Endothelial cell (in vitro differentiated cells): ENCODE results near the gene DIP2C. TPM values are rescaled to one million over a fixed set of nuclear protein-coding genes. Genes with fewer than 3 reads are reported as not detected.

Source experiments
- DNase-seq: peaks from one replicate; pipeline ENCODE4 v3.0.0; 2021; ENCODE audit warnings: low spot score
- H3K27ac Mint-ChIP-seq: one replicate; pipeline ENCODE4 v1.8.0; 2021; ENCODE audit warnings: mixed read lengths, inconsistent platforms; ENCODE audit not compliant: unreplicated experiment
- H3K27me3 Mint-ChIP-seq: one replicate; pipeline ENCODE4 v1.8.0; 2021; ENCODE audit warnings: mild to moderate bottlenecking, moderate library complexity, mixed read lengths, inconsistent platforms; ENCODE audit not compliant: unreplicated experiment
- H3K36me3 Mint-ChIP-seq: one replicate; pipeline ENCODE4 v1.8.0; 2021; ENCODE audit warnings: mild to moderate bottlenecking, low read depth, mixed read lengths, inconsistent platforms; ENCODE audit not compliant: unreplicated experiment
- H3K4me1 Mint-ChIP-seq: one replicate; pipeline ENCODE4 v1.8.0; 2021; ENCODE audit warnings: mild to moderate bottlenecking, mixed read lengths, inconsistent platforms; ENCODE audit not compliant: unreplicated experiment
- H3K4me3 Mint-ChIP-seq: one replicate; pipeline ENCODE4 v1.8.0; 2021; ENCODE audit warnings: mild to moderate bottlenecking, mixed read lengths, inconsistent platforms; ENCODE audit not compliant: unreplicated experiment
- H3K9me3 Mint-ChIP-seq: one replicate; pipeline ENCODE4 v1.8.0; 2021; ENCODE audit warnings: mixed read lengths, inconsistent platforms; ENCODE audit not compliant: unreplicated experiment
- total RNA-seq: library from RNA; stranded (reverse); fragmentation: NEBNext Ultra II Directional; extraction: Animal tissue kit (Norgen Biotek cat#: 25700); gene quantifications from one replicate; pipeline ENCODE4 v1.2.1, GENCODE V29; 2021; ENCODE audit not compliant: unreplicated experiment
- TF ChIP-seq, protein P1 (sequence below): fragments of 200-600 bp; sonication (generic); IDR thresholded peaks from one replicate; pipeline ENCODE4 v1.5.0; 2021; ENCODE audit warnings: antibody characterized with exemption; ENCODE audit not compliant: unreplicated experiment

The DIP2C gene
- total RNA-seq, 1 donor from 2014 or later, result 13.1 TPM

DNA sequence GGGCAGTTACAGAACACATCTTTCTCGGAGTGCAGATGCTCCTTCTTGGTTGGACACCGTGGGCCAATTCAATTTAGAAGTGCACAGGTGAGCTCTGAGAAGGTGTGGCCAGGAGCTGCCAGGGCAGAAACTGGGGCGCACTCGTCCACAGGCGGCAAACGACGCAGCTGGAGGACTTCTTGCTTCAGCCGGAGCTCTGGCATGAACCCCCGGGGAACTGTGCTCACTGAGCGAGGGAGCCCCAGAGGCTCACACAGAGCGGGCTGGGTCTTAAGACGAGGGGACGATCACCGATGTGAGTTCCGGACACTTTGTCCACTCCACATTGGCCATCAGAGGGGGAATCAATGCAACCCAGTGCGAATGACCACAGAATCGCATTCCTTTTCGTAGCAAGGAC lies 413.8 kb downstream of the DIP2C start:
- TF ChIP-seq, protein P1, sequence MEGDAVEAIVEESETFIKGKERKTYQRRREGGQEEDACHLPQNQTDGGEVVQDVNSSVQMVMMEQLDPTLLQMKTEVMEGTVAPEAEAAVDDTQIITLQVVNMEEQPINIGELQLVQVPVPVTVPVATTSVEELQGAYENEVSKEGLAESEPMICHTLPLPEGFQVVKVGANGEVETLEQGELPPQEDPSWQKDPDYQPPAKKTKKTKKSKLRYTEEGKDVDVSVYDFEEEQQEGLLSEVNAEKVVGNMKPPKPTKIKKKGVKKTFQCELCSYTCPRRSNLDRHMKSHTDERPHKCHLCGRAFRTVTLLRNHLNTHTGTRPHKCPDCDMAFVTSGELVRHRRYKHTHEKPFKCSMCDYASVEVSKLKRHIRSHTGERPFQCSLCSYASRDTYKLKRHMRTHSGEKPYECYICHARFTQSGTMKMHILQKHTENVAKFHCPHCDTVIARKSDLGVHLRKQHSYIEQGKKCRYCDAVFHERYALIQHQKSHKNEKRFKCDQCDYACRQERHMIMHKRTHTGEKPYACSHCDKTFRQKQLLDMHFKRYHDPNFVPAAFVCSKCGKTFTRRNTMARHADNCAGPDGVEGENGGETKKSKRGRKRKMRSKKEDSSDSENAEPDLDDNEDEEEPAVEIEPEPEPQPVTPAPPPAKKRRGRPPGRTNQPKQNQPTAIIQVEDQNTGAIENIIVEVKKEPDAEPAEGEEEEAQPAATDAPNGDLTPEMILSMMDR, result no peak
- Mint-ChIP-seq H3K4me3 (no peak overlapping the region), H3K36me3 (peaks cover 13% of the 10 kb centered on the region), H3K4me1 (peaks cover 3% of the 10 kb centered on the region), H3K9me3 (no peaks in the 10 kb centered on the region), H3K27me3 (peaks cover 2% of the 10 kb centered on the region), H3K27ac (no peak overlapping the region)
- DNase-seq, result no peak

DNA sequence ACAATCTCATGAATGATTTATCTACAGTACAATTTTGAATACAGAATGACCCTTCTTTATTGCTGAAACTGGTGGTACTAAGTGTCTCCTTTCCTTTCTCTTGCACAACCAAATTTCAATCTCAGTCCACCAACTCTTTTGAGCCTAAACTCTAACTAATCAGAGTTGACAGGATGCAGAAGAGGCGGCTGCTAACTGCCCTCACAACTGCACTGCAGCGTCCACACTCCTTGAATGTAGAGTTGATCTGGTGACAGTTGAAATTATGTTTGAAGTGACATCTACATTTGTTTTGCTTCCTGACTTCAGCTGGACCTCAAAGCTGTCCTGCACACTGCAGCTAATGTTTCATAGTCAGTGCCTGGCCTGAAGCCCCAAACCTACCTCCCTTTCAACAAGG lies 414.6 kb downstream of the DIP2C start:
- no peaks in the 10 kb centered on the region for H3K9me3 Mint-ChIP-seq
- H3K27me3 Mint-ChIP-seq, result peaks cover 2% of the 10 kb centered on the region
- no peak overlapping the region for H3K27ac Mint-ChIP-seq
- peaks cover 3% of the 10 kb centered on the region for H3K4me1 Mint-ChIP-seq
- TF ChIP-seq, protein P1, result no peak
- no peak overlapping the region for H3K4me3 Mint-ChIP-seq
- no peak for DNase-seq
- H3K36me3 Mint-ChIP-seq, result peaks cover 5% of the 10 kb centered on the region

DNA sequence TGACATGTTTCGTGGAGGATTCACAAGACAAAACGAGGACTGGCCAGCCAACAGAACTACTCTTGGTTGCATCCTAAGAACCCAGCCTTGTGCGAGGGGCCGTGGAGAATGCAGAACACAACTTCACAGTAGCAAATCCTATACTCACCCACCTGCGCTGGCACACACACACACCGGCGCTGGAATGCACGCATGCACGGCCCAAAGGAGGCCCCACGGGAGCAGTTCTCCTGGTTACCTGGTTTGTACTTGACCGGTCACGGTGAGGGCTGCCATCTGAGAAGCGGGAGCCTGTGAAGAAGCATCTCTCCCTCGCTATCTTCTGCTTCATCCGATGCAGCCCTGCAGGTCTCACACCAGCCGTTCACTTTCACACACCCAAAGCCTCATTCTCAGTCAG lies 416.4 kb downstream of the DIP2C start:
- no peaks in the 10 kb centered on the region for H3K9me3 Mint-ChIP-seq
- H3K4me1 Mint-ChIP-seq, result peaks cover 3% of the 10 kb centered on the region
- no peak overlapping the region for H3K27ac Mint-ChIP-seq
- H3K27me3 Mint-ChIP-seq, result peaks cover 2% of the 10 kb centered on the region
- TF ChIP-seq, protein P1, result no peak
- no peak overlapping the region for H3K4me3 Mint-ChIP-seq
- H3K36me3 Mint-ChIP-seq, result no peaks in the 10 kb centered on the region
- DNase-seq, result no peak

DNA sequence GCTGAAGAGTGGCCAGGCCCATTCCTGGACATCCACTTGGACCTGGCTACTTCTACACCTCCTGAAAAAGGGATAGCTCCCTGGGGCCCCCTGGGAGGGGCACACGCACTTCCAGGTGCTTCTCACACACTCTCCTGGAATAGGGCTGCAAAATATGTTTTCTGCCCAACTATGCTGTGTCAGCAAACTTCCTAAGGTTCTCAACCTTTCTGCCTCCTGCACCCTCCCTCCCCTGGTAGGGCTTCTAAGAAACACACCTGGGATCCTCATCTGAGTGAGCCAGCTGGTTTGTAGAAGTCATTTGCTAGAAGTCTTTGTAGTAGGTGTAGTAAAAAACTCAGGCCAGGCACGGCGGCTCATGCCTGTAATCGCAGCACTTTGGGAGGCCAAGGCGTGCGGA lies 417.7 kb downstream of the DIP2C start:
- H3K36me3 Mint-ChIP-seq, result no peaks in the 10 kb centered on the region
- H3K27me3 Mint-ChIP-seq, result peaks cover 1% of the 10 kb centered on the region
- no peak overlapping the region for H3K27ac Mint-ChIP-seq
- H3K4me3 Mint-ChIP-seq, result no peak overlapping the region
- H3K4me1 Mint-ChIP-seq, result no peaks in the 10 kb centered on the region
- TF ChIP-seq, protein P1, result no peak
- DNase-seq, result no peak
- H3K9me3 Mint-ChIP-seq, result no peaks in the 10 kb centered on the region

DNA sequence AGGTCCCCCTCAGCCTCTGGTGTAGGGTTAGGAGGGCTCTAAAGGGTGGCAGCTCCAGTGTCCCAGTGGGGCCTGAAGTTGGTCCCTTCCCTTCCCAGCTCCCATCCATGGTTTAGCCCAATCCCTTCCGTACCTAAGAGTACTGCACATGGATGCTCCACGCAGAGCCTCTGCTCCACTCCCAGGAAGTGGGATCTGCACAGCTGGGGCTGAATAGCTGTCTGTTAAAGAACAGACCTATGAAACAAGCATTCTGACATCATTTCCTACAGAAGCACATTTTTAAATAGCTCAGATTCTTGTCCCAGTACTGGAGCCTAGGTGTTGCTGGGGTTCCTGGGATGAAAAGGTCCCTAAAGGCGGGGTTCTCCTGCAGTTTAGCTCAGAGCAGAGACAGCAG lies 418.3 kb downstream of the DIP2C start:
- no peaks in the 10 kb centered on the region for H3K9me3 Mint-ChIP-seq
- H3K4me1 Mint-ChIP-seq, result no peaks in the 10 kb centered on the region
- H3K36me3 Mint-ChIP-seq, result no peaks in the 10 kb centered on the region
- H3K4me3 Mint-ChIP-seq, result no peak overlapping the region
- DNase-seq, result no peak
- H3K27ac Mint-ChIP-seq, result no peak overlapping the region
- peaks cover 1% of the 10 kb centered on the region for H3K27me3 Mint-ChIP-seq
- TF ChIP-seq, protein P1, result no peak
